K562 (cell line): ENCODE measurements around the gene HOXB4. TPM values are rescaled to one million over a fixed set of nuclear protein-coding genes. Genes with fewer than 3 reads are reported as not detected.
A peak's percentile ranks its signal among the peaks of the same experiment; 100 is the strongest.

Experiments used
- ATAC-seq: fragments of 200-7000 bp; cut with Tn5 transposase; 3 replicates; pipeline ENCODE4 v1.9.1; 2020; ENCODE audit warnings: moderate library complexity
- BruUV-seq: library from RNA; stranded (reverse); fragments of 400-500 nt; replicated peaks from 2 replicates; lab custom pipeline; 2021; lab: Mats Ljungman, UMichigan
- CTCF ChIA-PET: fragments of 300-600 bp; formaldehyde crosslinking; extraction: SDS; loops from one replicate; lab custom pipeline; 2021; ENCODE audit warnings: low intra/inter-chr PET ratio; lab: Yijun Ruan, JAX
- POLR2A ChIA-PET: fragments of 300-600, 350-650 bp; sonication (Branson Sonifier 250); formaldehyde crosslinking; extraction: SDS; loops from one replicate; lab custom pipeline; 2021; ENCODE audit warnings: antibody characterized with exemption, inconsistent platforms; lab: Yijun Ruan, JAX
- DNase-seq, 4 experiments: peaks; one replicate each; pipeline versions ENCODE4 v3.0.0 to v3.0.0-alpha.2; 2011 to 2018; ENCODE audit warnings: low spot score in 3 of 4, mixed read lengths in 3 of 4; ENCODE audit errors: extremely low read depth in 1 of 4
- FAIRE-seq: peaks from 2 replicates; lab custom pipeline; 2011; peaks lifted over from hg19 to GRCh38; lab: Jason Lieb, UNC
- H2AFZ ChIP-seq: 2 replicates; pipeline ENCODE4 v1.6.0; 2011; ENCODE audit warnings: low read depth, low read length, control low read depth, inconsistent platforms
- H3K27ac ChIP-seq: fragments of 200-600 bp; 3 replicates; pipeline ENCODE4 v1.8.0; 2011; ENCODE audit warnings: low read depth, mild to moderate bottlenecking, control low read depth, inconsistent platforms, low read length, moderate library complexity, mixed read lengths; ENCODE audit errors: extremely low read depth
- H3K27me3 ChIP-seq, 2 experiments: fragments of 300-600 bp in 1 of 2; 2 replicates in 1 of 2; 3 replicates in 1 of 2; pipeline versions ENCODE4 v1.6.0 to v1.8.0; 2011; ENCODE audit warnings: inconsistent platforms in 2 of 2, low read length in 2 of 2, mild to moderate bottlenecking in 1 of 2, mixed read lengths in 1 of 2, moderate library complexity in 1 of 2; ENCODE audit not compliant: control insufficient read depth in 2 of 2, insufficient read depth in 2 of 2
- H3K36me3 ChIP-seq: fragments of 300-600 bp; 3 replicates; pipeline ENCODE4 v1.8.0; 2011; ENCODE audit warnings: mild to moderate bottlenecking, low read length, inconsistent platforms; ENCODE audit not compliant: control insufficient read depth, insufficient read depth
- H3K4me1 ChIP-seq, 2 experiments: fragments of 200-600 bp in 1 of 2; replicated peaks in 1 of 2; 2 replicates in 1 of 2; 3 replicates in 1 of 2; pipeline versions ENCODE4 v1.5.1 to v1.8.0; 2011; ENCODE audit warnings: inconsistent platforms in 2 of 2, low read length in 2 of 2, mild to moderate bottlenecking in 1 of 2, mixed read lengths in 1 of 2, moderate library complexity in 1 of 2; ENCODE audit not compliant: control insufficient read depth in 2 of 2, insufficient read depth in 2 of 2
- H3K4me2 ChIP-seq: 2 replicates; pipeline ENCODE4 v1.6.1; 2011; ENCODE audit warnings: low read length, control low read depth, inconsistent platforms, mixed read lengths; ENCODE audit not compliant: insufficient read depth
- H3K4me3 ChIP-seq: fragments of 200-600 bp; sonication (generic), shearing (Covaris generic); 2 replicates; pipeline ENCODE4 v1.5.1; 2016; ENCODE audit warnings: control low read depth, inconsistent platforms
- H3K79me2 ChIP-seq: fragments of 200-600 bp; 3 replicates; pipeline ENCODE4 v1.8.0; 2011; ENCODE audit warnings: low read length, inconsistent platforms; ENCODE audit not compliant: control insufficient read depth, insufficient read depth
- H3K9ac ChIP-seq, 2 experiments: 2 replicates each; pipeline versions ENCODE4 v1.6.0 to v1.6.1; 2011; ENCODE audit warnings: low read depth in 2 of 2, low read length in 2 of 2, control low read depth in 1 of 2, inconsistent platforms in 1 of 2, mild to moderate bottlenecking in 1 of 2, mixed read lengths in 1 of 2; ENCODE audit not compliant: insufficient read depth in 1 of 2
- H3K9me1 ChIP-seq: one replicate; pipeline ENCODE4 v1.6.0; 2011; ENCODE audit warnings: inconsistent platforms, mild to moderate bottlenecking, low read length, moderate library complexity; ENCODE audit not compliant: control insufficient read depth, insufficient read depth
- H3K9me3 ChIP-seq: replicated peaks from 2 replicates; pipeline ENCODE4 v1.5.1; 2011; ENCODE audit warnings: low read depth, low read length, inconsistent platforms; ENCODE audit not compliant: control insufficient read depth, insufficient read depth
- H4K20me1 ChIP-seq: replicated peaks from 2 replicates; pipeline ENCODE4 v1.6.1; 2011; ENCODE audit warnings: low read length, inconsistent platforms, mixed read lengths; ENCODE audit not compliant: control insufficient read depth, insufficient read depth
- ATF1 ChIP-seq, 2 experiments: fragments of 450-650 bp in 1 of 2; IDR thresholded peaks; 2 replicates each; pipeline ENCODE4 v1.6.1; 2016; ENCODE audit warnings: missing compliant biosample characterization in 1 of 2, missing genetic modification characterization in 1 of 2
- BRD4 ChIP-seq: fragments of 200-600 bp; sonication (generic); IDR thresholded peaks from 2 replicates; pipeline ENCODE4 v1.6.1; 2017; ENCODE audit warnings: inconsistent platforms
- MBD2 ChIP-seq: sonication (generic); IDR thresholded peaks from 2 replicates; pipeline ENCODE4 v1.6.1; 2016; ENCODE audit warnings: low read depth, borderline replicate concordance
- MYBL2 ChIP-seq, 2 experiments: fragments of 450-650 bp in 1 of 2; sonication (generic) in 1 of 2; formaldehyde crosslinking in 1 of 2; IDR thresholded peaks; 2 replicates each; pipeline versions ENCODE4 v1.6.1 to v1.8.1; 2017 to 2022; ENCODE audit warnings: borderline replicate concordance in 1 of 2, inconsistent platforms in 1 of 2, low read depth in 1 of 2, mild to moderate bottlenecking in 1 of 2, missing genetic modification reagents in 1 of 2, moderate library complexity in 1 of 2
- PBX2 ChIP-seq, 2 experiments: IDR thresholded peaks in 1 of 2; conservative IDR thresholded peaks in 1 of 2; 2 replicates each; pipeline ENCODE4 v1.6.1; 2016; ENCODE audit warnings: low read depth in 2 of 2, mild to moderate bottlenecking in 1 of 2, missing compliant biosample characterization in 1 of 2, missing genetic modification characterization in 1 of 2, moderate library complexity in 1 of 2
- PTRF ChIP-seq: fragments of 450-650 bp; IDR thresholded peaks from 2 replicates; pipeline ENCODE4 v1.6.1; 2016; ENCODE audit warnings: mild to moderate bottlenecking, missing genetic modification characterization, missing compliant biosample characterization
- SUPT5H ChIP-seq: fragments of 450-650 bp; IDR thresholded peaks from 2 replicates; pipeline ENCODE4 v1.6.1; 2016
- UBTF ChIP-seq, 2 experiments: IDR thresholded peaks; 2 replicates each; pipeline ENCODE4 v1.6.1; 2012; ENCODE audit warnings: improper control_type of control experiment in 2 of 2, low read depth in 2 of 2, low read length in 2 of 2, borderline replicate concordance in 1 of 2
- YY1 ChIP-seq, 3 experiments: IDR thresholded peaks; 2 replicates each; pipeline ENCODE4 v1.6.1; 2011; ENCODE audit warnings: low read length in 2 of 3, mild to moderate bottlenecking in 2 of 3, moderate library complexity in 2 of 3, borderline replicate concordance in 1 of 3, control low read depth in 1 of 3, low read depth in 1 of 3; ENCODE audit not compliant: insufficient read depth in 3 of 3, insufficient replicate concordance in 2 of 3, control insufficient read depth in 1 of 3, insufficient read length in 1 of 3; ENCODE audit errors: extremely low read depth in 1 of 3
- ZNF224 ChIP-seq: sonication (generic); formaldehyde crosslinking; IDR thresholded peaks from 2 replicates; pipeline ENCODE4 v1.8.0; 2022; ENCODE audit warnings: mild to moderate bottlenecking, missing genetic modification reagents
- ZZZ3 ChIP-seq: fragments of 450-650 bp; IDR thresholded peaks from 2 replicates; pipeline ENCODE4 v1.6.1; 2016; ENCODE audit warnings: antibody characterized with exemption, mild to moderate bottlenecking, moderate library complexity
- WGBS: fragments of 100-300 bp; shearing (Covaris generic); methylation state at CpG from one replicate; pipeline ENCODE4 v1.1.6; 2016; ENCODE audit warnings: low coverage, mixed read lengths; ENCODE audit not compliant: insufficient coverage; ENCODE audit errors: missing lambda C conversion rate; 5-methylcytosine and 5-hydroxymethylcytosine counted together
- in situ Hi-C: fragments of 300-500 bp; cut with MboI; formaldehyde crosslinking; loops from 4 replicates; pipeline ENCODE4 v1.15.0; 2018; ENCODE audit warnings: inconsistent platforms, mixed read lengths
- intact Hi-C: fragments of 100-400 bp; cut with micrococcal nuclease; formaldehyde crosslinking; loops from 2 replicates; pipeline ENCODE4 v1.14.2; 2022
- polyA plus RNA-seq, 8 experiments: library from polyadenylated mRNA; depleted of rRNA in 4 of 8; stranded (reverse) in 5 of 8; unstranded in 3 of 8; fragments of >200 nt; fragmentation: Nextera tagmentation in 2 of 8; fragmentation: Illumina TruSeq in 1 of 8; extraction: Ambion mirVana in 2 of 8; extraction: Trizol in 1 of 8; gene quantifications; 2 replicates each; pipeline versions ENCODE4 v1.2.1 to v1.2.3, GENCODE V29; 2011 to 2014; ENCODE audit warnings: inconsistent platforms in 1 of 8, missing spikeins in 1 of 8
- total RNA-seq, 7 experiments: library from RNA; depleted of rRNA in 6 of 7; stranded (reverse); fragments of >200 nt in 6 of 7; fragmentation: Illumina TruSeq in 2 of 7; extraction: Trizol in 2 of 7; gene quantifications; 2 replicates each; pipeline versions ENCODE4 v1.2.1 to v1.2.3, GENCODE V29; 2011 to 2021; ENCODE audit warnings: low replicate concordance in 1 of 7

The HOXB4 gene
- total and polyA plus RNA-seq, 9 of the 15 experiments (the other 6 are each of a cell fraction or from before 2014, with no cell fraction given): 1.6 to 34.9 (median 14.9) TPM

- TF ChIP-seq PBX2 (CRISPR knock-in tag; IDR thresholded peaks at IDR 0.05; ENCODE audit: low read depth) (no peak), PBX2 (tag; conservative IDR thresholded peaks at IDR 0.05; ENCODE audit: low read depth) (no peak)
These were observed 35.4 kb downstream of the HOXB4 start (continued) for GRCh38 chr17:48542698-48543106.

DNA sequence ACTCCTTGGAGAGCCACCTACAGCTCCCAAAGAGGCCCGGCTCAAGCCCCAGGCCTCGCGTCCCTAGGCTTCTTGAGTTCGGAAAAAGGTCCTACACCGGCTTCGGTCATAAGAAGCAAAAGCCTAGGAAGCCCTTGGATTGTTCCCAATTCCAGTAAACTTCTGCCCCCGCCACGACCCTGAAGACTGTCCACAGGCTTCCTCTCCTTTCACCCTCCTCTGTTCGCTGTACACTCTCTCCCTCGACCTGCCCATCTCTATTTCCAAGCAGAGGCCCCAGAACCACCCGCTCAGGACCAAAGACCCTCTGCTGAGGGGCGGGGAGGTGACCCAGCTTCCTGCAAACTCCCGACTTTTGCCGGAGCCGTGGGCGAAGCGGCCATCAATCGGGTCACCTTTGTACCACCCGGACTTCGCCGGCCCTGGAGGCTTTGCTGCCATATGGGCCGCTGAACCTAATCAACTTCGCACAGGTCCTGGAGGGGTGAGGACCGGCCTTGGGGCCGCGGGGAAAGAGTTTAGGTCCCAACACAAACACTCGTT, 36.0 kb downstream of the HOXB4 start:
- CTCF ChIA-PET: interaction anchor here (0.7 kb wide), 1 partner anchor 64 kb away, joined by 3 read pairs; no protein-coding TSS in a partner anchor
- TF ChIP-seq ATF1 (CRISPR knock-in tag; IDR thresholded peaks at IDR 0.05) (no peak), ATF1 (tag; IDR thresholded peaks at IDR 0.05) (0 out of 2 replicates have a peak, but pooled peaks have one; percentile 2), YY1 (IDR thresholded peaks at IDR 0.05; ENCODE audit: borderline replicate concordance in 1 of 3, control insufficient read depth in 1 of 3, extremely low read depth in 1 of 3, insufficient read depth in 3 of 3, insufficient read length in 1 of 3, insufficient replicate concordance in 2 of 3, low read depth in 1 of 3, low read length in 2 of 3) (peak in 1 of 3 experiments; percentile 40), PTRF (tag) (no peak), ZZZ3 (no peak), ZNF224 (CRISPR knock-in tag) (no peak), MYBL2 (IDR thresholded peaks at IDR 0.05; ENCODE audit: low read depth) (no peak), MYBL2 (CRISPR knock-in tag; IDR thresholded peaks at IDR 0.05; ENCODE audit: borderline replicate concordance) (no peak), SUPT5H (0 out of 2 replicates have a peak, but pooled peaks have one; percentile 3), MBD2 (no peak), BRD4 (0 out of 2 replicates have a peak, but pooled peaks have one; percentile 15), UBTF (IDR thresholded peaks at IDR 0.05; ENCODE audit: borderline replicate concordance in 1 of 2, low read depth in 2 of 2, low read length in 2 of 2) (peak in 1 of 2 experiments; percentile 50; a peak in 2 of 4 replicates)

More for the DNA sequence above, 36.0 kb downstream of the HOXB4 start:
- in situ Hi-C loops (no loop called here), intact Hi-C loops (loop anchor here (5.0 kb wide), 1 partner anchor 50 kb away; no protein-coding TSS in a partner anchor)
- H3K27me3 ChIP-seq: no peaks in the 10 kb centered on the region
- POLR2A ChIA-PET: interaction anchor here (0.6 to 2.0 kb wide), 10 partner anchors 9 to 1603 kb away, joined by 3 to 13 read pairs (median 4); no protein-coding TSS in a partner anchor
- no peaks in the 10 kb centered on the region for H3K9me3 ChIP-seq
- peak overlapping the region; percentile 81 for H3K4me2 ChIP-seq
- H4K20me1 ChIP-seq: no peaks in the 10 kb centered on the region
- peaks cover 72% of the 10 kb centered on the region for H3K79me2 ChIP-seq
- DNase-seq (peak in 1 of 4 experiments; percentile 58), ATAC-seq (peak; percentile 8), FAIRE-seq (no peak)
- H3K4me1 ChIP-seq: peaks cover 23 to 30% of the 10 kb centered on the region in 2 experiments
- H3K9ac ChIP-seq: peak overlapping the region; percentile 93 to 97
- peak overlapping the region; percentile 90 for H3K4me3 ChIP-seq
- no peaks in the 10 kb centered on the region for H3K9me1 ChIP-seq
- H2AFZ ChIP-seq: no peak overlapping the region
- WGBS: under 1% methylated on average over 27 of the region's 27 CpGs
- H3K27ac ChIP-seq: peak overlapping the region; percentile 95
- BruUV-seq: no TSS peak
- H3K36me3 ChIP-seq: peaks cover 20% of the 10 kb centered on the region; the same call in 1 of the 3 replicates
